ENCODE results near the gene ACTMAP. TPM values are rescaled to one million over a fixed set of nuclear protein-coding genes. Genes with fewer than 3 reads are reported as not detected.

ACTMAP gene
- total and polyA plus RNA-seq, 4 donors = 0.88 to 6.1 (median 3.7) TPM

DNA sequence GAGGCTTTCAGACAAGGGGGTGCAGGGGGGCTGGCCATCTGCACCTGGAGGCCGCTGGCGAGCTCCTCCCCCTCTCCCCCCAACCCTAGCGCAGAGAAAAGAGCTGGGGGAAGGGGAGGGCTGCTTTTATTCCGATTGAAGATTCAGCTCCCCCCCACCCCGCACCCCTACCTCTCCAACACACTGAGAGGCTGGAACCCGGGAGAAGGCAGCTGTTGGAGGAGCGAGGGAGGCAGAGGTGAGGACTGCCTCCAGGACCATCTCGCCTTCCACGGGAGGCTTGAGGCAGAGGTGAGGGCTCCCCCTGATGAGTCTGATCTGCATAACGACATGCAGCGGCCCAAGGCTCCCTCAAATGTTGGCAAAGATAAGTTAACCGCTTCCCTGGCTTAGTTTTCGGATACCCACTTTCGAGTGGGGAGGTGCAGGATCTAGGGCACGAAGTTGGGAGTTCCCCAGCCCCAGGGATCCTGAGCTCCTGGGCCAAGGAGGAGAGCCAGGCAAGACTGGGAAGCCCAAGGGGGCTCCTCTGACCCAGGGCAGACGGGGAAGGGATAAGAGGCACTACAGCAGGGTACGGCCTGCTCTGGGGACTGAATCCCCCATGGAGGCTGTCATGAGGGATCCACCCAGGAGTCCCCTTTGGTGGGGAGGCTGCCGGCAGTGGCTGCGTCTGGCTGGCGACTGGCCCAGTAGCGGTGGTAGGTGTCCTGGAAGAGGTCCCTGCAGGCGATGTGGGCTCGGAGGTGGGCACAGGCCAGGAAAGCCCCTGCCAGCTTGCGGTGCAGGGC is 58.7 kb downstream of the ACTMAP start:
- peak overlapping the region in 1 of 2 donors; percentile 56 for H3K27ac ChIP-seq (ENCODE audit: low read depth in 1 of 2, low read length in 2 of 2)
- no peak overlapping the region for H3K4me3 ChIP-seq (ENCODE audit: low read length in 2 of 2)
- H3K9me3 ChIP-seq (ENCODE audit: control insufficient read depth, low read length) = no peaks in the 10 kb centered on the region
- DNase-seq (no peak), ATAC-seq (ENCODE audit: low FRiP score) (no peak)
- no peaks in the 10 kb centered on the region for H3K27me3 ChIP-seq (ENCODE audit: control insufficient read depth in 1 of 2, insufficient read depth in 2 of 2, low read length in 1 of 2)
- no peaks in the 10 kb centered on the region for H3K4me1 ChIP-seq (ENCODE audit: control insufficient read depth in 1 of 2, insufficient read depth in 2 of 2, low read length in 2 of 2)
- peaks cover 0 to under 1% of the 10 kb centered on the region in 2 donors for H3K36me3 ChIP-seq (ENCODE audit: control insufficient read depth in 1 of 2, insufficient read depth in 2 of 2, low read length in 1 of 2)
- intact Hi-C loops (cut with DNase I) = loop anchor here in 1 of 2 donors (2.0 kb wide), 1 partner anchor 59 kb away; the partner anchor contains the start of genes ACTMAP and SNRPA
- 56 to 68% methylated on average over 19 to 24 of the region's 24 CpGs for WGBS, 2 donors

Other genes starting within 250 kb of the ACTMAP start
- 10 to 100 TPM; 54.0 to 75.3 TPM for gene SHKBP1, start 173.6 kb downstream of the ACTMAP start, total RNA-seq
- gene SHKBP1, start 173.6 kb downstream of the ACTMAP start, polyA plus RNA-seq = 100 to 1,000 TPM in 1 of 2 donors, 10 to 100 TPM in 1; 29.4 to 150 TPM
- gene LTBP4, start 149.1 kb downstream of the ACTMAP start, total RNA-seq = 100 to 1,000 TPM; 286 to 725 TPM
- 100 to 1,000 TPM; 140 to 768 TPM for gene LTBP4, start 149.1 kb downstream of the ACTMAP start, polyA plus RNA-seq
- gene NUMBL, start 59.8 kb downstream of the ACTMAP start, total RNA-seq = 10 to 100 TPM; 51.7 to 95.4 TPM
- 10 to 100 TPM in 1 of 2 donors, 1 to 10 TPM in 1; 9.8 to 70.2 TPM for gene NUMBL, start 59.8 kb downstream of the ACTMAP start, polyA plus RNA-seq
- gene COQ8B, start 33.6 kb downstream of the ACTMAP start, total RNA-seq = 10 to 100 TPM; 26.2 to 39.3 TPM
- 10 to 100 TPM; 20.5 to 79.8 TPM for gene COQ8B, start 33.6 kb downstream of the ACTMAP start, polyA plus RNA-seq
- gene ITPKC, start 33.4 kb downstream of the ACTMAP start, total RNA-seq = 10 to 100 TPM; 23.9 to 25.7 TPM
- gene ITPKC, start 33.4 kb downstream of the ACTMAP start, polyA plus RNA-seq = 10 to 100 TPM; 11.1 to 13.8 TPM
- gene SNRPA, start 726 bp upstream of the ACTMAP start, total RNA-seq = 10 to 100 TPM; 40.5 to 47.2 TPM
- gene SNRPA, start 726 bp upstream of the ACTMAP start, polyA plus RNA-seq = 10 to 100 TPM; 26.7 to 49.1 TPM
- 1 to 10 TPM; 1.7 to 3.6 TPM for gene MIA, start 25.0 kb upstream of the ACTMAP start, total RNA-seq
- gene MIA, start 25.0 kb upstream of the ACTMAP start, polyA plus RNA-seq = not detected
- gene RAB4B, start 27.8 kb upstream of the ACTMAP start, total RNA-seq = 10 to 100 TPM; 28.1 to 33.3 TPM
- gene RAB4B, start 27.8 kb upstream of the ACTMAP start, polyA plus RNA-seq = 10 to 100 TPM; 19.3 to 67.2 TPM
- gene EGLN2, start 48.7 kb upstream of the ACTMAP start, total RNA-seq = 100 to 1,000 TPM in 1 of 2 donors, 10 to 100 TPM in 1; 85.7 to 102 TPM
- gene EGLN2, start 48.7 kb upstream of the ACTMAP start, polyA plus RNA-seq = 100 to 1,000 TPM in 1 of 2 donors, 10 to 100 TPM in 1; 60.0 to 120 TPM
- not detected for gene CYP2A6, start 100.0 kb upstream of the ACTMAP start, total RNA-seq
- gene CYP2A6, start 100.0 kb upstream of the ACTMAP start, polyA plus RNA-seq = under 1 TPM in 1 of 2 donors, not detected in 1; 0.38 TPM
- not detected for gene CYP2A7, start 131.8 kb upstream of the ACTMAP start, total RNA-seq
- not detected for gene CYP2A7, start 131.8 kb upstream of the ACTMAP start, polyA plus RNA-seq
- gene CYP2B6, start 240.8 kb upstream of the ACTMAP start, total RNA-seq = not detected
- gene CYP2B6, start 240.8 kb upstream of the ACTMAP start, polyA plus RNA-seq = 1 to 10 TPM in 1 of 2 donors, not detected in 1; 1.6 TPM

Measured in aorta (tissue), 5 donors.